NCI-H1694 (cell line): ENCODE data around the gene MEIOB.
"Not testable (repeated sequence)": the region's sequence is repeated elsewhere in the genome, so short reads cannot be mapped to it uniquely, and the experiment has no call there.

Experiments used
- DNase-seq: peaks from one replicate; lab custom pipeline; 2025; lab: John Stamatoyannopoulos, UW

Gene MEIOB

GRCh38 chr16:1906846-1907165 is 34.8 kb upstream of the MEIOB start:
- no peak for DNase-seq

GRCh38 chr16:1906055-1906845 is 34.3 kb upstream of the MEIOB start:
- DNase-seq = no peak

GRCh38 chr16:1903845-1904840 is 32.2 kb upstream of the MEIOB start:
- DNase-seq = no peak

- no peak for DNase-seq
These were observed 31.2 kb upstream of the MEIOB start for GRCh38 chr16:1903220-1903574.

GRCh38 chr16:1902547-1903219 is 30.7 kb upstream of the MEIOB start:
- no peak for DNase-seq

GRCh38 chr16:1900452-1900774 is 28.4 kb upstream of the MEIOB start:
- DNase-seq = no peak

GRCh38 chr16:1899641-1900451 is 27.9 kb upstream of the MEIOB start:
- no peak for DNase-seq

- not testable (repeated sequence) for DNase-seq
These were observed 25.7 kb upstream of the MEIOB start for GRCh38 chr16:1897692-1898091.

- DNase-seq = no peak
These were observed 24.1 kb upstream of the MEIOB start for GRCh38 chr16:1895949-1896675.

- DNase-seq = no peak
These were observed 23.1 kb upstream of the MEIOB start for GRCh38 chr16:1895068-1895467.

GRCh38 chr16:1890708-1891050 is 18.7 kb upstream of the MEIOB start:
- DNase-seq = no peak

GRCh38 chr16:1890024-1890707 is 18.2 kb upstream of the MEIOB start:
- no peak for DNase-seq

GRCh38 chr16:1887711-1888354 is 15.9 kb upstream of the MEIOB start:
- no peak for DNase-seq

- DNase-seq = no peak
These were observed 12.9 kb upstream of the MEIOB start for GRCh38 chr16:1884889-1885288.

- no peak for DNase-seq
These were observed 12.3 kb upstream of the MEIOB start for GRCh38 chr16:1884155-1884760.

- DNase-seq = not testable (repeated sequence)
These were observed 9.2 kb upstream of the MEIOB start for GRCh38 chr16:1881172-1881571.

GRCh38 chr16:1879477-1879876 is 7.5 kb upstream of the MEIOB start:
- no peak for DNase-seq

- DNase-seq = no peak
These were observed 6.3 kb upstream of the MEIOB start for GRCh38 chr16:1878256-1878655.

GRCh38 chr16:1877804-1878203 is 5.8 kb upstream of the MEIOB start:
- DNase-seq = no peak

- DNase-seq = no peak
These were observed 5.1 kb upstream of the MEIOB start for GRCh38 chr16:1877089-1877488.
